GM21390 (cell line): Measurements from ENCODE around the gene CHN1.

Experiments
- ATAC-seq: cut with Tn5 transposase; IDR thresholded peaks from one replicate; pipeline ENCODE4 v1.9.1; 2021; ENCODE audit not compliant: unreplicated experiment

CHN1 gene

GRCh38 chr2:174830561-174830960 is 174.6 kb downstream of the CHN1 start:
- no peak for ATAC-seq

DNA sequence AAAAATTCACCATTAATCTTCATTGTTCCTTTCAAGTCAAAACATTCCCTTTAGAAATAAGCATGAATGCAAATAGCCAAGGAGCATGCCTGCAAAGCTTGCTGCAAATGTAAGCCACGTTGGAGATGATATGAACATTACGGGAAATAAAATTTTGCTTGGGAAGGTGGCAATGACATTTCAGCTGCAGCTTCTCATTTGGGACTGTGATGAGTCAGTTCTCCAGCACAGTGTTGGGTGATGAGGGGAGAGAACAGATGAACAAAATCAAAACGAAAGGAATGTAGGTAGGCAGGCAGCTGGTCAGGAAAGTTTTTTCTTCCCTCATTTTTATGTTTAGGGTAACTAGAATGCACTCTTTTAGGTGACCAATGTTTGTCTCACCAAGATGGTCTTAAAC is 175.6 kb downstream of the CHN1 start:
- no peak for ATAC-seq

DNA sequence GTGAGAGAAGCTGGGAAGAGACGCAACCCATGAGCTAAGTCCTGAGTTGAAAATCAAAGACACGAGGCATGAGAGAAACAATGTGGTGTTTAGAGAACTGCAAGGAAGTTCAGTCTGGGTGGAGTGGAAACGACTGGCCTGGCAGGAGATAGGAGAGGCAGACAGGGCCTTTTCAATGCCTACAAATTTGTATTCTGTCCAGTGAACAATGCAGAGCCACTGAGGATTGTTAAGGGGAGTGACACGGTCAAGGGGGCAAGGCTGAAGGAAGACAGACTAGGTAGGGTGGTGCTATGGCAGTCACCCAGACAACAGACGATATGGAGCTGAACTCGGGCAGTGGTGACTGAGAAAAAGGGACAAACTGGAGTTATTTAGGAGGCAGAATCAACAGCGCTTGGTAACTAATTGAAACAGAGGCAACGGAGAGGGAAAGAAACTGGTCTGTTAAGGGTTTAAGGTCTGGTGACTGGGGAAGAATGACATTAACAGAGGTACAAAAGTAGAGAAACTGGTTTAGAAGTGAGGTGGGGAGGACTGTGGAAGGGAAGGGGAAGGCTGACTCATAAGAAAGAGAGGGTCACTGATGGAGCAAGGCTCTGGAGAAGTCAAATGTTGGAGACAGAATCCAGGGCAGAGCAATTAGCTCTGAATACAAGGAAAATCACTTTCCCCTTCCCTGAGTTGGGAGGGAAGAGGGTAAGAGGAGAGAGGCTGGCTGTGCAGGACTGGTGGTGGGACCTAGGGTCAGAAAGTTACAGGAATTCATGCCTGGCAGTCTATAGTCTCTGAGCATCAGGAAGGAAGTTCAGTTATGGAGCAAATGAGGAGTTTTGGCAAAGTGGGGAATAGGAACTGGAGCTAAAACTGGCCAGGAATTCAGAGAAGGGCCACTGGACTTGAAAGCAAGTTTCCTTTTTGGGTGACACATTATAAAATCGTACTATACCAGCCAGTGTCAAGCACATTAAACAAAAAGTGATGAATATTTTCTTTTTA is 177.5 kb downstream of the CHN1 start:
- no peak for ATAC-seq

- ATAC-seq = no peak
These were observed 179.1 kb downstream of the CHN1 start for GRCh38 chr2:174826051-174826450.

DNA sequence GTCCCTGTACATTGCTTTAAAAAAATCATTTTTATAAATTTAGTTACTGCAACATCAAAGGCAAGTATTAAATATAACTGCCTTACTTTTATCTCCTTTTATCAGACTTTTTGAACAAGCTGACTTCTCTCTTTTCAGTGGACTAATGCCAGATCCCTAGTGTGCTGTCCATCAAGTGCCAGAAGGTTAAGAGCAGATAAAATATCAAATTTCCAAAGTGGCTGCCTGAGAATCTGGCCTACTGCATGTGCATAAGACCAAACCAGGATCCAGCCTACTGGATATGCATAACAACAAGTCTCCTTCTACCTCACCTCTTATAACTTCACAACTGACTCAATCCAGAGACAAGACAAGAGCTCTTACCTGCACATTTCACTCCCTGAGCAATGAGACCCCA is 181.1 kb downstream of the CHN1 start:
- ATAC-seq = no peak

- no peak for ATAC-seq
These were observed 183.6 kb downstream of the CHN1 start for GRCh38 chr2:174821628-174822027.

- ATAC-seq = no peak
These were observed 184.8 kb downstream of the CHN1 start for GRCh38 chr2:174820361-174820760.

GRCh38 chr2:174815526-174815925 is 189.7 kb downstream of the CHN1 start:
- ATAC-seq = no peak

GRCh38 chr2:174812037-174812436 is 193.1 kb downstream of the CHN1 start:
- ATAC-seq = no peak

DNA sequence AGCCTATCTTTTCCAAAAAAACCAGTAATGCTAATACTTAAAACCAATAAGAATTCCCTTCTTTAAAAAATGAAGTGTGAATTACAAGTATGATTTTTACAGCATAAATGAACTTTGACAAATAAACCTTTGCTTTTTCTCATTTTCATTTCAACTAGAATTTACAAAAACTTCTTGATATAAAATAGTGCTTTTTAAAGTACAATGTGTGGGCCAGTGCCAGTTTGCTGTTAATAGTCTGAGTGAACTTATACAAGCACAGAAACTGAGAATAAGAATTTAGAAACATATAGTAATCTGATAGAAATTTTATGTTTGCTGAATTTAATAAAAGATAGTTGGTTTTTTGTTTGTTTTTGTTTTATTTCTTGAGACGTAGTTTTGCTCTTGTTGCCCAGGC is 197.2 kb downstream of the CHN1 start:
- no peak for ATAC-seq

GRCh38 chr2:174805803-174806202 is 199.4 kb downstream of the CHN1 start:
- no peak for ATAC-seq

DNA sequence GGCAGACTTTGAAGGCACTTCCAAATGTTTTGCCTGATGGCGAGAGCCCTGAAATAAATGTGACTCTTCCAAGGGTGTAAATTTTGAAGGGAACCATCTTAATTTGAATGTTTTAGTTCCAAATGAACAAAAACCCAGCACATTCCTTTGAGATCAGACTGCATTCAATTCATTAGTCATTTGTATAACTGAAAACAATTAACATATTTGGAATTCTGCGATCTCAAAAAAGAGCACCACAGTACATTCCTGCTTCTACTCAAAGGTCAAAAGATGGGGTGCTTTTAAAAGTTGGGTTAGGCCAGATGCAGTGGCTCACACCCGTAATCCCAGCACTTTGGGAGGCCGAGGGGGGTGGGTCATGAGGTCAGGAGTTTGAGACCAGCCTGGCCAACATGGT is 202.7 kb downstream of the CHN1 start:
- ATAC-seq = no peak

GRCh38 chr2:174800436-174801205 is 204.6 kb downstream of the CHN1 start:
- no peak for ATAC-seq

- ATAC-seq = no peak
These were observed 206.4 kb downstream of the CHN1 start for GRCh38 chr2:174798801-174799200.

GRCh38 chr2:174797781-174798276 is 207.4 kb downstream of the CHN1 start:
- ATAC-seq = no peak

- no peak for ATAC-seq
These were observed 208.8 kb downstream of the CHN1 start for GRCh38 chr2:174796319-174796771.

DNA sequence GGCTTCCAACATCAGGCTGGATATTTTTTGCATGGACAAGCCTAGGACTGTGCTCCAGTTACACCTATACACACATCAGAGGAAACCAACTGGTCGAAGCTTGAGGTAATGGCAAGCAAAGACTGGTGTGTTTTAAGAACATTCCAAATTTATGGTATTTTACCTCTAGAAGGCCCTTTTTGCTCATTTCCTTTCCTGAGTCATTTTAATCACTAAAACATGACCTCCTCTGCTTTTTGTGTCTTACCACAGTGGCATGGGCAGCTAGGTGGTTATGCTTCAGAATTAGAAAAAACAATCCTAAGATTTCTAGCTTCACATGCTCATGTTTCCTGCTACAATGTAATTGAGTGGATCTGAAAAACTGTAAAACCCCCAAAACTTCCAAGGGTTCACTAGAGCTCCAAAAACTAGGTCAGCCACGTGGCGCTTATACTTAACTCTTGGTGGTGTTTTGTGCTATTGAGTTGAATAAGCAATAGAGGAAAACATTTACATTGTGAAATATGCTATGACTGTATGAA is 210.3 kb downstream of the CHN1 start:
- no peak for ATAC-seq

GRCh38 chr2:174792309-174793025 is 212.7 kb downstream of the CHN1 start:
- ATAC-seq = no peak

GRCh38 chr2:174791746-174792280 is 213.4 kb downstream of the CHN1 start:
- no peak for ATAC-seq

DNA sequence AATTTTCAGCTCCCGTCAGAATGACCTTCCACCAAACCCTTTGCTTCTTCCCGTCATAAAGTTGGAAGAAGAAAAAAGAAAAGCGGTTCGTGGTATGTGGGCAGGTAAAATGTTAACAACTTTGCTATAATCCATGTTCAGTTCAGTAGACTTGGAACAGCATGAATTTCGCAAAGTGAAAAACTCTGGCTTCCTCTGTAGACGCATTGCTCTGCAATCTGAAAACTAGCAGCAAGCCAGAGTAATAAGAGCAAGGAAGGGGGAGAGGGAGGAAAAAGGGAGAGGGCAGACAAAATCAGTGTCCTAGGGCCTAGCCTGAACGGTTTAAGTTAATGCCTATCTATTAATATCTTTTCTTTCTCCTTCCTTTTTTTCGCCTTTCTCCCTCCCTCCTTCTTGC is 214.2 kb downstream of the CHN1 start:
- ATAC-seq = no peak

DNA sequence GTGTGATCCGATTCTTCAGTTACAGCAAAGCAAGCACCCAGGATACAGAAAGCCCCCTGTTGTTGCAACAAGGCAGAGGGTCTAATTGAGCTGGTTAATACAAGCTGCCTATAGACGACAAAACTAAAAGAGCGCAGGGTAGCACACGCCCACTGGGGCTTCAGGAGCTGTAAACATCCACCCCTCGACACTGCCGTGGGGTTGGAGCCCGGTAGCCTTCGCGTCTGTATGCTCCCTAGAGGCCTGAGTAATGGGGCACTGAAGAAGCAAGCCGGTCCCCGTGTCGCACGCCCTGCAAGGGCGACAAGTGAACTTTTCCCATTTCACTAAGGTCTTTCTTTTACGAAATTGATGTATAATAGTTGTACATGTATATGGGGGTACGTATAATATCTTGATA is 216.2 kb downstream of the CHN1 start:
- ATAC-seq = no peak
